Measurements from ENCODE around the gene ZIC2.

DNA sequence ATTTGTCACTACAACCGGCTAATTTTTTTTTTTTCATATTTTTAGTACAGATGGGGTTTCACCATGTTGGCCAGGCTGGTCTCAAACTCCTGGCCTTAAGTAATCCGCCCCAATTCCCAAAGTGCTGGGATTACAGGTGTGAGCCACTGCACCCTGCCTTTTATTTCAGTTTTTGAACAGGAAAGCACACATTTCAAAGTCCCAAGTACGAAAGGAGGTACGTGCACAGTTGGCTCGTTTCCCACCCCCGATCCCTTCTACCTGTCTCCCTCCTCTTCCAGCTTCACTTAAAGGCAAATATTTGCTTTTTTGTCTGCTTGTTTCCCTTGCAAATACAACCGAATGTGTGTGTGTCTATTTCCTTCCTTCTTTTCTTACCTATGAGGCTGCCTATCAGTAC is 40.5 kb upstream of the ZIC2 start:
- TF ChIP-seq POLR2A (IDR thresholded peaks at IDR 0.05; ENCODE audit: low read depth, low read length), result no peak
- TF ChIP-seq, protein P1, sequence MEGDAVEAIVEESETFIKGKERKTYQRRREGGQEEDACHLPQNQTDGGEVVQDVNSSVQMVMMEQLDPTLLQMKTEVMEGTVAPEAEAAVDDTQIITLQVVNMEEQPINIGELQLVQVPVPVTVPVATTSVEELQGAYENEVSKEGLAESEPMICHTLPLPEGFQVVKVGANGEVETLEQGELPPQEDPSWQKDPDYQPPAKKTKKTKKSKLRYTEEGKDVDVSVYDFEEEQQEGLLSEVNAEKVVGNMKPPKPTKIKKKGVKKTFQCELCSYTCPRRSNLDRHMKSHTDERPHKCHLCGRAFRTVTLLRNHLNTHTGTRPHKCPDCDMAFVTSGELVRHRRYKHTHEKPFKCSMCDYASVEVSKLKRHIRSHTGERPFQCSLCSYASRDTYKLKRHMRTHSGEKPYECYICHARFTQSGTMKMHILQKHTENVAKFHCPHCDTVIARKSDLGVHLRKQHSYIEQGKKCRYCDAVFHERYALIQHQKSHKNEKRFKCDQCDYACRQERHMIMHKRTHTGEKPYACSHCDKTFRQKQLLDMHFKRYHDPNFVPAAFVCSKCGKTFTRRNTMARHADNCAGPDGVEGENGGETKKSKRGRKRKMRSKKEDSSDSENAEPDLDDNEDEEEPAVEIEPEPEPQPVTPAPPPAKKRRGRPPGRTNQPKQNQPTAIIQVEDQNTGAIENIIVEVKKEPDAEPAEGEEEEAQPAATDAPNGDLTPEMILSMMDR (conservative IDR thresholded peaks at IDR 0.05; ENCODE audit: low read depth, low read length), result no peak
- no peak for TF ChIP-seq RAD21 (IDR thresholded peaks at IDR 0.05; ENCODE audit: low read length)
- no peak for TF ChIP-seq RCOR1 (IDR thresholded peaks at IDR 0.05; ENCODE audit: insufficient replicate concordance, low read length)
- no peak for TF ChIP-seq CEBPB (IDR thresholded peaks at IDR 0.05; ENCODE audit: low read depth, low read length)
- TF ChIP-seq CHD1 (IDR thresholded peaks at IDR 0.05; ENCODE audit: low read depth, low read length), result no peak

Data from IMR-90 (cell line).